Stomach (tissue), 4 donors: ENCODE results near the gene ESPN.

Experiments
- CTCF ChIP-seq, 7 experiments: fragments of 450-650 bp in 4 of 7; fragments of 200-600 bp in 3 of 7; sonication (generic) in 3 of 7; IDR thresholded peaks; one replicate each; pipeline ENCODE4 v1.5.1; 2016 to 2019; ENCODE audit warnings: antibody characterized with exemption in 7 of 7, control low read depth in 2 of 7, mild to moderate bottlenecking in 1 of 7
- POLR2A ChIP-seq, 4 donors: fragments of 450-650 bp; IDR thresholded peaks; one replicate each; pipeline ENCODE4 v1.6.1; 2016; ENCODE audit warnings: antibody characterized with exemption in 4 of 4, control low read depth in 2 of 4, mild to moderate bottlenecking in 1 of 4, moderate library complexity in 1 of 4
- POLR2AphosphoS5 ChIP-seq, 3 donors: sonication (generic); formaldehyde crosslinking; IDR thresholded peaks; one replicate each; pipeline ENCODE4 v1.6.1; 2016; ENCODE audit warnings: antibody characterized with exemption in 3 of 3

DNA sequence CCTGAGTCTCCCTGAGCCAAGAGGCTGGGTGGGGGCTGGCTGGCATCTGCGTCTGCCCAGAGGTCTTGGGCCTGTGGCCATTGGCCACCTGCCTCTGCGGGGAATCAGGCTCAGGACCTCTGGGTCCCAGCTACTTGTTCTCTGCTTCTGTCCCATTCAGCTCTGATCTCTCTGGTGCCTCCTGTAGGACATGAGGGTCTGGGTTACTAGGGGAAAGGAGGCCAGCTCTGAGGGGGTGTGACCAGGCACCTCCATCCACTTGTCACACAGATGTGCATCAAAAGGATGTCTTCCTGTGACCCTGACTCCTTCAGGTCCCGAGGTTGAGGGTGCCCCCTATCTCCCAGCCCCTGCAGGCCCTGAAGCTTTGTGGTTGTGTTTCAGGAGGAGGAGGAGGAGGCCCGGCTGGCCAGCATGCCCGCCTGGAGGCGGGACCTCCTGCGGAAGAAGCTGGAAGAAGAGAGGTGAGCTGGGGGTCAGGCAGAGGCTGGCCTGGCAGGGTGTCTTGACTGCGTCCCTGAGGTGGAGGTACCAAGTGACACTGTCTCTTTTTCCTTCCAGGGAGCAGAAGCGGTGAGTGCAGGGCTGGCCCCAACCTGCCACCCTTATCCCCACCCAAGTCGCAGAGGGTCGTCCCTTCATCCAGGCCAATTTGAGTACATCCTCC, 32.4 kb downstream of the ESPN start:
- TF ChIP-seq POLR2A (IDR thresholded peaks at IDR 0.05) = no peak
- no peak for TF ChIP-seq CTCF (IDR thresholded peaks at IDR 0.05)
- no peak for TF ChIP-seq POLR2AphosphoS5 (IDR thresholded peaks at IDR 0.05)
